B cell (primary cell): ENCODE results near the gene MYO18A.

Source experiments
- CTCF ChIP-seq: fragments of 200-600 bp; IDR thresholded peaks from one replicate; pipeline ENCODE4 v1.8.0; 2022; ENCODE audit warnings: antibody characterized with exemption, mild to moderate bottlenecking
- EZH2 ChIP-seq: IDR thresholded peaks from 2 replicates; pipeline ENCODE4 v1.6.1; 2012; ENCODE audit warnings: borderline replicate concordance, low read depth, mild to moderate bottlenecking, moderate library complexity, low read length; ENCODE audit not compliant: insufficient read depth, poor library complexity, severe bottlenecking

GRCh38 chr17:29112771-29113295 lies 67.4 kb downstream of the MYO18A start:
- TF ChIP-seq CTCF: no peak
- no peak for TF ChIP-seq EZH2
